GM18951 (cell line): ENCODE results near the gene TRUB2.
"Not testable (repeated sequence)": the region's sequence is repeated elsewhere in the genome, so short reads cannot be mapped to it uniquely, and the experiment has no call there.

ENCODE experiments used
- POLR2A ChIP-seq: IDR thresholded peaks from 4 replicates; pipeline ENCODE4 v1.6.1; 2011; ENCODE audit warnings: mild to moderate bottlenecking; ENCODE audit not compliant: insufficient read length, insufficient read depth; ENCODE audit errors: extremely low read depth
- in situ Hi-C: fragments of 300-500 bp; cut with MboI; formaldehyde crosslinking; loops from one replicate; pipeline ENCODE4 v1.12.0; 2022; ENCODE audit warnings: low sequenced_read_pairs, mixed read lengths, inconsistent platforms; ENCODE audit not compliant: unreplicated experiment

The TRUB2 gene

GRCh38 chr9:128304136-128304970 lies 17.9 kb downstream of the TRUB2 start:
- no peak for TF ChIP-seq POLR2A
- in situ Hi-C loops, result no loop called here

- TF ChIP-seq POLR2A, result no peak
- in situ Hi-C loops, result no loop called here
Observed at GRCh38 chr9:128298535-128299482, 23.4 kb downstream of the TRUB2 start.

GRCh38 chr9:128297221-128297773 lies 24.9 kb downstream of the TRUB2 start:
- in situ Hi-C loops, result no loop called here
- TF ChIP-seq POLR2A, result no peak

GRCh38 chr9:128296340-128297220 lies 25.7 kb downstream of the TRUB2 start:
- TF ChIP-seq POLR2A, result no peak
- in situ Hi-C loops, result no loop called here

- TF ChIP-seq POLR2A, result no peak
- in situ Hi-C loops, result no loop called here
Observed at GRCh38 chr9:128294142-128294541, 28.1 kb downstream of the TRUB2 start.

- no peak for TF ChIP-seq POLR2A
- in situ Hi-C loops, result no loop called here
Observed at GRCh38 chr9:128293091-128293490, 29.2 kb downstream of the TRUB2 start.

- in situ Hi-C loops, result no loop called here
- no peak for TF ChIP-seq POLR2A
Observed at GRCh38 chr9:128292009-128292408, 30.2 kb downstream of the TRUB2 start.

- in situ Hi-C loops, result no loop called here
- TF ChIP-seq POLR2A, result no peak
Observed at GRCh38 chr9:128288273-128289004, 33.8 kb downstream of the TRUB2 start.

GRCh38 chr9:128286440-128286839 lies 35.8 kb downstream of the TRUB2 start:
- no peak for TF ChIP-seq POLR2A
- in situ Hi-C loops, result no loop called here

GRCh38 chr9:128285033-128285784 lies 37.0 kb downstream of the TRUB2 start:
- in situ Hi-C loops, result no loop called here
- no peak for TF ChIP-seq POLR2A

GRCh38 chr9:128282500-128282899 lies 39.7 kb downstream of the TRUB2 start:
- no peak for TF ChIP-seq POLR2A
- in situ Hi-C loops, result no loop called here

- in situ Hi-C loops, result no loop called here
- TF ChIP-seq POLR2A, result no peak
Observed at GRCh38 chr9:128280084-128280622, 42.1 kb downstream of the TRUB2 start.

GRCh38 chr9:128279088-128280073 lies 42.9 kb downstream of the TRUB2 start:
- in situ Hi-C loops, result not testable (repeated sequence)
